Left renal cortex interstitium (tissue), 4 donors: ENCODE results near the gene AREL1. TPM values are rescaled to one million over a fixed set of nuclear protein-coding genes. Genes with fewer than 3 reads are reported as not detected.

Source experiments
- DNase-seq, 4 donors: peaks; one replicate each; pipeline ENCODE4 v3.0.0-alpha.2; 2013; ENCODE audit warnings: low read depth in 4 of 4, low spot score in 2 of 4, missing footprints in 1 of 4
- polyA plus RNA-seq, 4 donors: library from polyadenylated mRNA; unstranded; fragments of 120-200 nt; gene quantifications; one replicate each; pipeline ENCODE4 v1.2.1, GENCODE V29; 2013; ENCODE audit not compliant: insufficient read length in 4 of 4

Gene AREL1
- polyA plus RNA-seq, 4 donors, result 33.5 to 38.0 (median 35.0) TPM

DNA sequence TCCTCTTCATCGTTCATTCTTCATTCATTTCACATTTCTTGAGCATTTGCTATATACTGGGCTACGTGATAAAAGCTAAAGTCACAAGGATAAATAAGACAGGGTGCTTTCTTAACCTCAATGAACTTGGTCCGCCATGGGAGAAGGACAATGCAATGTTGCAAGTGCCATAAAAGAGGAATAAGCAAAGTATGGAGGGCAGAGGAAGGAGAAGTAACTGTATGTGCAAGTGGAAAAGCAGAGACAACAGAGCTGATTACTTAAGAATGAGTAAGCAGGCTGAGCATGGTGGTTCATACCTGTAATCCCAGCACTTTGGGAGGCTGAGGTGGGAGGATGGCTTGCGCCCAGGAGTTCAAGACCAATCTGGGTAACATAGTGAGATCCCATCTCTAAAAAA, 14.4 kb downstream of the AREL1 start:
- DNase-seq, result no peak

DNA sequence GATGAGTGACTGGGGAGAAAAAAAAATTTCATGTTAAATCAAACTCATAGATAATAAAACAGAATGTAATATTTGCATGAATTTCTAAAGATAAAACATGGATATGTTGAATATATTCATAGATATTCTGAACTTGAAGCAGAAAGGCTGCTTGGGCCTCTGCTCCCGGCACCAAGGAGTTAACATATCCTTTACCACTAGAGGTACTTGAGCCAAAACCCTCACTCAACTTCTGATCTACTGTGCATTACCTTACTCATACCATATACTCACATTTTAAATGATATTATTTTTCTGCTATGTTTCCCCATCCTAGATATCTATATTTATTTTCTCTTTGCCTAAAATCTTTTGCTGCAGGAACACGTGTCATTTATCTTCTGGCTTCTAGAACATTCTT, 14.9 kb downstream of the AREL1 start:
- DNase-seq, result no peak

GRCh38 chr14:74697543-74697942, 15.3 kb downstream of the AREL1 start:
- DNase-seq, result no peak

GRCh38 chr14:74697011-74697410, 15.9 kb downstream of the AREL1 start:
- DNase-seq, result no peak

GRCh38 chr14:74695406-74695805, 17.5 kb downstream of the AREL1 start:
- no peak for DNase-seq

DNA sequence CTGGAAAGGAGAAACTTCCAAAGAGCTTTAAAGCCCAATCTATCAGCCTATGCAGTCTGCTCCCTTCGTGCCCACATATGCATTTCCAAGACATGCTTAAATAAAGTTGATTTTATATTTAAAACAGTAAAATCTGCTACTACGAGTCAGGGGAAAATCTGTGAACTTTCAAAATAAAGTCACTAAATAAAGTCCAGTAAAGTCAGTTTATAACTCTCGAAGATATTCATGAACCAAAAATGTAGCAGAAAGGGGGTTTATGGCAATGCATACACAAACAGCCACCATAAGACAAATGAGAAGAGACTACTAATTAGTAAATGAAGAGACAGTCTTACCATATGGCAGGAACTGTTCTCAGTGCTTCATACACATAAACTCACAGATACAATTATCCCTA, 19.7 kb downstream of the AREL1 start:
- no peak for DNase-seq

GRCh38 chr14:74691456-74691855, 21.4 kb downstream of the AREL1 start:
- DNase-seq, result no peak

GRCh38 chr14:74685921-74686678, 26.8 kb downstream of the AREL1 start:
- DNase-seq, result no peak

DNA sequence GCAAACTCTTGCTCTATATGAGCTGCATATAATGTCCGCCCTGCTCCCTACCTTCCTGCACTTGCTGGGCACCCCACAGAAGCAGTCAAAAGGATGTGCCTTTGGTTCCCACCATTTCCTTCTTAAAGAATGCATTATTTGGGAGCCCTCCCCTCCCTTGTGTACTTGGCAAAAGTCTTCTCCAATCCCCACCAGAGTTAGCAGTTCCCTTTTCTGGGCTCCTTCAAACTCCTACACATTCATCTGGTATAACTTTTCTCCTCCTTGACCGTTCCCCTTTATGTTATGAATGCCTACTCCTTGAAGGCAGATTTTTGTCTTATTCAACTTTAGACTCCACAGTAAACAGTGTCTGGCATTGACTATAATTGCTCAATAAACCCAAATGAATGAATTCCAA, 27.8 kb downstream of the AREL1 start:
- no peak for DNase-seq

- DNase-seq, result no peak
Measured at GRCh38 chr14:74684434-74684833, 28.4 kb downstream of the AREL1 start.

DNA sequence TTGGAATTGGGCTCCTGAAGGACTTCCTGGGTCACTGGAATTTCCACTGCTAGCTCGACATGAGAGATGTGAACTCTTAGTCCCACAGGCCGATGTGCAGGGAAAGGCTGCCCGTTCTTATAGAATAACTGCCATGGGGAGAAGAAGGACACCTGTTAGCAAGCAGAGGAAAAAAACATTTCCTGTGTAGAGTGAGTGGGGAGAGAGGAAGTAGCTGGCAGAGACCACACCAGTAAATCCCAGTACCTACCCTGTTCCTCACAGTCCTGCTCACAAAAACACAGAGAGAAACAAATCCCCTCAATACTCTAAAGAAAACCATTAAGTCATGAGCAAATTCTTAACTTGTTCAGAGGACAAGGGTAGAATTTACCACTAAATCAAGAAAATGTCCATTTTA, 29.5 kb downstream of the AREL1 start:
- DNase-seq, result no peak

DNA sequence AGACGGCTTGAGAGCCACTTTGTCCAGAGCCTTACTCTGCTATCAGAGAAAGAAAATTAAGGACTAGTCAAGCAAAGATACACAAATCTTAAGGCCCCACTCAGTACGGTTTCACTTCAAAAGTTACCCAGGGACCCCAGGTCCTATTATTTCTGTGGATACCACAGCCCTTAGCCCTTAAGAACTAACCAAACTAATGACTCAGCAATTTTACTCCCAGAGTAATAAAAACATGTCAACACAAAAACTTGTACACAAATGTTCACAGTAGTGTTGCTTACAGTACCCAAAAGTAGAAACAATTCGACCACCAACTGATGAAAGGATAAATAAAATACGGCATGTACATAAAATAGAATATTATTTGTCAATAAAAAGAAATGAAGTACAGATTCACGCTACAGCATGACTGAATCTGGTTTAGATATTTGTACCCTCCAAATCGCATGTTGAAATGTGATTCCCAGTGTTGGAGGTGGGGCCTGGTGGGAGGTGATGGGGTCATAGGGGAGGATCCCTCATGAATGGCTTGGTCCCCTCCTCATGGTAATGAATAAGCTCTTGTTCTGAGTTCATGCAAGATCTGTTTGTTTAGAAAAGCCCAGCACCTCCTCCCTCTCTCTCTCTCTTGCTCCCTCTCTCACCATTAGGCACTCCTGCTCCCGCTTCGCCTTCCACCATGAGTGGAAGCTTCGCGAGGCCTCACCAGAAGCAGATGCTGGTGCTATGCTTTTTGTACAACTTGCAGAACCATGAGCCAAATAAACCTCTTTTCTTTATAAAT, 30.5 kb downstream of the AREL1 start:
- no peak for DNase-seq

DNA sequence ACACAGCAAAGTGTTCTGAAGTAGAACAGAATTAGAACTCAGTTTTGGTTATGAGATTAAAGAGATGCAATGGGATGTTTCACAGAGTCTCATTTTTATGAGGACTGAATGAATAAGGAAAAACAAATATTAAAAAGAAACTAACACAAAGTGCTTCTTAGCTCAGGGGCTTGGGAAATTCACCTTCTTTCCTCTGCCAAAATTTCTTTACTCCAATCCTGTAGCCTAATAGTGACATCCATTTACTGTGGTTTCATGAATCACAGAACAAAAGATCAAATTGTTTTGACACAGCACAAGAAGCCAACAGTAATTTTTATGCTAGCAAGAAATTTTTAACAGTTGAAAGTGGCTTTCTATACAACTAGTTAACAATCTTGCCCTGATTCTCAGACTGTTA, 37.7 kb downstream of the AREL1 start:
- no peak for DNase-seq

GRCh38 chr14:74673768-74674167, 39.1 kb downstream of the AREL1 start:
- DNase-seq, result no peak

DNA sequence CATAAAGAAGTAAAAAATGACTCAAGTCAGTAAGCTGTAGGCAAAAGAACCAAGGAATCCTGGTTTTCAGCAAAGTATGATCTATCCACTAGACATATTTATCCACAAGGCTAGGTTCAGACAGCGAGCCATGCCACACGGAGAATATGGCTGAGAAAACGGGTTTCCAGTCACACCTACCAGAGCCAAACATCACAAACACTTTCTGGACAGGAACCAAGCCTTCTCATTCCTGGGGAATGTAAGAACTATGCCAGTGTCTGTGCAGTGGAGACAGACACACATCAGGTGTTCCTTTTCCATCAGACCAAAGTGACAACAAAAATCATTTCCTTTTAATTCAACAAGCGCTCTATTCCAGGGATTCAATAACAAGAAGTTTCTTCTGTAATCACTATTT, 41.1 kb downstream of the AREL1 start:
- DNase-seq, result no peak

GRCh38 chr14:74670726-74671411, 42.0 kb downstream of the AREL1 start:
- DNase-seq, result no peak

DNA sequence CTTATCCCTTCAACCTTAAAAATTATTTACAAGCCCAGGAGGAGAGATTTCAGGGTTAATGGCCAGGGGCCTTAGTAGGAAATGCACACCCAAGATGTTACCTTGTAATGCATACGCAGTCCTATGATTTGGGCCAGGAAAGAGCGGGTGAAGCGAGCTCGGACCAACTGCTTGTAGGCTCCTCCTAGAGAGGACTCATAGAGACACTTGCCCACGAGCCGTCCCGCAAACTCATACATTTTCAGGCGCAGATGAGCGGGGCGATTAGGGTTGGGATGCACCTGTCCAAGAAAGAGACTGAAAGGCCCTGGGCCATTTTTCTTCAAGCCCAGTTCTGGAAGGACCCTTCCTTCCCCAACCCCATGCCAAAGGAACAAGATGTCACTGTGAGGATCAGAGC, 43.0 kb downstream of the AREL1 start:
- no peak for DNase-seq

- no peak for DNase-seq
Measured at GRCh38 chr14:74669256-74669655, 43.6 kb downstream of the AREL1 start.

- no peak for DNase-seq
Measured at GRCh38 chr14:74667758-74668157, 45.1 kb downstream of the AREL1 start.

- DNase-seq, result no peak
Measured at GRCh38 chr14:74664717-74665116, 48.2 kb downstream of the AREL1 start.

DNA sequence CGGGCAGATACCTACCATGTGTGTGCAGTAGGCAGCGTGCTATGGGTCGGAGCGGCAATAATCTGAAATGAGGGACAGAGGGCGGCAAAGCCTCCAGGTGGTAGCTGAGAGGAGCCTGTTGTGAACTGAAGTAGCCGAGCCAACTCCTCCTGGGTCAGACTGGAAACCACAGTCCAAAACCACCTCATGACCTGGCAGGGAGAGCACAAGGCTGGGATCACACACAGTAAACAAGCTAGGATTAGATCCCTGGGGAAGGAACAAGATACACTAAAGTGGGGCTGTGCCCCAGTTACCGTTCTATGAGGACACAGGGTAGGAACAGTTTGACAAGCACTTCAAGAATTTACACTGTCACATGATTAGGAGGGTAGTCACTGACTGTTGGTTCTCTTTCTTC, 49.0 kb downstream of the AREL1 start:
- no peak for DNase-seq
